ENCODE measurements around the gene FBXL14.

GRCh38 chr12:1523558-1524050, 70.8 kb downstream of the FBXL14 start:
- TF ChIP-seq CTCF (IDR thresholded peaks at IDR 0.05) (no peak), POLR2A (IDR thresholded peaks at IDR 0.05) (no peak)
